SU-DHL-6 (cell line): ENCODE measurements around the gene GOLIM4.

Experiments
- H2AFZ ChIP-seq: fragments of 200-600 bp; sonication (generic); 2 replicates; pipeline ENCODE4 v1.6.1; 2014; ENCODE audit warnings: low read depth, mild to moderate bottlenecking, moderate library complexity, mixed read lengths, antibody characterized with exemption, low read length; ENCODE audit not compliant: severe bottlenecking
- H3F3A ChIP-seq: fragments of 200-600 bp; shearing (Covaris generic); 2 replicates; pipeline ENCODE4 v1.6.0; 2016; ENCODE audit warnings: antibody characterized with exemption, mild to moderate bottlenecking; ENCODE audit not compliant: insufficient read depth
- H3K27ac ChIP-seq: fragments of 200-600 bp; sonication (generic); 2 replicates; pipeline ENCODE4 v1.5.1; 2016; ENCODE audit warnings: low read depth, mild to moderate bottlenecking, low read length, moderate library complexity, mixed read lengths
- H3K27me3 ChIP-seq: fragments of 200-600 bp; sonication (generic), shearing (Covaris generic); 2 replicates; pipeline ENCODE4 v1.6.0; 2014; ENCODE audit warnings: mild to moderate bottlenecking, low read length
- H3K36me3 ChIP-seq: fragments of 200-600 bp; sonication (generic); 2 replicates; pipeline ENCODE4 v1.6.1; 2014; ENCODE audit warnings: mild to moderate bottlenecking, low read length, mixed read lengths
- H3K4me2 ChIP-seq: fragments of 300-600, 200-600 bp; shearing (Covaris generic), sonication (generic); 2 replicates; pipeline ENCODE4 v1.6.0; 2014; ENCODE audit warnings: low read length, low read depth, mild to moderate bottlenecking; ENCODE audit not compliant: poor library complexity, severe bottlenecking
- H3K4me3 ChIP-seq: fragments of 200-600 bp; sonication (generic); 2 replicates; pipeline ENCODE4 v1.5.1; 2014; ENCODE audit warnings: antibody characterized with exemption, low read length, mild to moderate bottlenecking, mixed read lengths; ENCODE audit not compliant: insufficient read depth, poor library complexity, severe bottlenecking
- H3K79me2 ChIP-seq: fragments of 200-600 bp; sonication (generic); 2 replicates; pipeline ENCODE4 v1.6.1; 2014; ENCODE audit warnings: mild to moderate bottlenecking, low read length, moderate library complexity; ENCODE audit not compliant: insufficient read depth
- H3K9ac ChIP-seq: fragments of 200-600 bp; sonication (generic); 2 replicates; pipeline ENCODE4 v1.7.0; 2014; ENCODE audit warnings: mild to moderate bottlenecking, low read length
- H3K9me2 ChIP-seq: fragments of 200-600 bp; sonication (generic); replicated peaks from 2 replicates; pipeline ENCODE4 v1.6.1; 2014; ENCODE audit warnings: low read length; ENCODE audit not compliant: insufficient read depth
- H3K9me3 ChIP-seq: fragments of 200-600 bp; sonication (generic); 2 replicates; pipeline ENCODE4 v1.6.1; 2014; ENCODE audit warnings: low read length, mixed read lengths; ENCODE audit not compliant: insufficient read depth
- H4K20me1 ChIP-seq: fragments of 200-600 bp; sonication (generic); 2 replicates; pipeline ENCODE4 v1.6.1; 2014; ENCODE audit warnings: low read depth, mild to moderate bottlenecking, antibody characterized with exemption, low read length, moderate library complexity, mixed read lengths
- EZH2phosphoT487 ChIP-seq: fragments of 200-600 bp; sonication (generic), shearing (Covaris generic); conservative IDR thresholded peaks from 2 replicates; pipeline ENCODE4 v1.6.1; 2018; ENCODE audit warnings: mild to moderate bottlenecking, antibody characterized with exemption, low read length, moderate library complexity, mixed read lengths
- TF ChIP-seq, protein P1 (sequence below): fragments of 200-600 bp; sonication (generic); IDR thresholded peaks from one replicate; pipeline ENCODE4 v1.5.1; 2017; ENCODE audit warnings: antibody characterized with exemption, mild to moderate bottlenecking, low read length, moderate library complexity; ENCODE audit not compliant: insufficient read depth, poor library complexity, severe bottlenecking

GOLIM4 gene

DNA sequence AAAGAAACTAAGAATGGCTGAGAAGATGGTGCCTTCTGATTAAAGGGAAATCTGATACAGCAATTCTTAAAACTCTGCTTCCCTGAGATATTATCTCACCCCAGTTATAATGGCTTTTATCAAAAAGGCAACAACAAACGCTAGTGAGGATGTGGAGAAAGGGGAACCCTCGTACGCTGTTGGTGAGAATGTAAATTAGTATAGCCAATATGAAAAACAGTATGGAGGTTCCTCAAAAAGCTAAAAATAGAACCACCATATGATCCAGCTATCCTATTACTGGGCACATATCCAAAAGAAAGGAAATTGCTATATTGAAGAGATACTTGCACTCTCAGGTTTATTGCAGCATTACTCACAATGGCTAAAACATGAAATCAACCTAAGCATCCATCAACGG, 65.1 kb downstream of the GOLIM4 start:
- H3K4me3 ChIP-seq = no peak overlapping the region
- H3K27ac ChIP-seq = no peak overlapping the region
- no peaks in the 10 kb centered on the region for H3K9me3 ChIP-seq
- H3K9me2 ChIP-seq = no peaks in the 10 kb centered on the region
- H2AFZ ChIP-seq = no peak overlapping the region
- H3K79me2 ChIP-seq = no peaks in the 10 kb centered on the region
- no peak for TF ChIP-seq EZH2phosphoT487
- TF ChIP-seq, protein P1, sequence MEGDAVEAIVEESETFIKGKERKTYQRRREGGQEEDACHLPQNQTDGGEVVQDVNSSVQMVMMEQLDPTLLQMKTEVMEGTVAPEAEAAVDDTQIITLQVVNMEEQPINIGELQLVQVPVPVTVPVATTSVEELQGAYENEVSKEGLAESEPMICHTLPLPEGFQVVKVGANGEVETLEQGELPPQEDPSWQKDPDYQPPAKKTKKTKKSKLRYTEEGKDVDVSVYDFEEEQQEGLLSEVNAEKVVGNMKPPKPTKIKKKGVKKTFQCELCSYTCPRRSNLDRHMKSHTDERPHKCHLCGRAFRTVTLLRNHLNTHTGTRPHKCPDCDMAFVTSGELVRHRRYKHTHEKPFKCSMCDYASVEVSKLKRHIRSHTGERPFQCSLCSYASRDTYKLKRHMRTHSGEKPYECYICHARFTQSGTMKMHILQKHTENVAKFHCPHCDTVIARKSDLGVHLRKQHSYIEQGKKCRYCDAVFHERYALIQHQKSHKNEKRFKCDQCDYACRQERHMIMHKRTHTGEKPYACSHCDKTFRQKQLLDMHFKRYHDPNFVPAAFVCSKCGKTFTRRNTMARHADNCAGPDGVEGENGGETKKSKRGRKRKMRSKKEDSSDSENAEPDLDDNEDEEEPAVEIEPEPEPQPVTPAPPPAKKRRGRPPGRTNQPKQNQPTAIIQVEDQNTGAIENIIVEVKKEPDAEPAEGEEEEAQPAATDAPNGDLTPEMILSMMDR = no peak
- H3K9ac ChIP-seq = no peak overlapping the region
- no peak overlapping the region for H3K4me2 ChIP-seq
- no peaks in the 10 kb centered on the region for H4K20me1 ChIP-seq
- H3K27me3 ChIP-seq = no peaks in the 10 kb centered on the region
- peaks cover 14% of the 10 kb centered on the region for H3K36me3 ChIP-seq
- no peaks in the 10 kb centered on the region for H3F3A ChIP-seq

DNA sequence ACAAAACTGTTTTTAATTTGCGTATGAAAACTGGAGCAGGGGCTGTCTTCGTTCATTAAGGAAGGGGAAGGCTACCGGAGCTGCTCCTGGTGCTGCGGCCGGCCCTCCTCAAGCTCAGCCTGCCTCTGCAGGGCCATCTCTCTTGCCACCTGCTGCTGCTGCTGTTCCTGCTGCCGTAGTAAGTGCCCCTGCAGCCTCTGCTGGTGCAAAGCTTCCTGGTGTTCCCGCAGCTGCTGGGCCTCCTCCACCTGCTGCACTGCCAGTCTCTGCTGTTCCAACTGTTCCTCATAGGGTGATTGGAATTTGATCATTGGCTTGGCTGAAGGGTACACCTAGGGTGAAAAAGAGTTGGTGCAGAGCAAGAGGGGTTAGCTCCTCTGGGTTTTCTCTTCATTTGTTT, 66.0 kb downstream of the GOLIM4 start:
- Histone ChIP-seq H3K9me2 (no peaks in the 10 kb centered on the region), H3K4me2 (no peak overlapping the region), H3K27ac (no peak overlapping the region), H3K9me3 (no peaks in the 10 kb centered on the region), H3K27me3 (no peaks in the 10 kb centered on the region), H2AFZ (no peak overlapping the region), H3K4me3 (no peak overlapping the region), H3K9ac (no peak overlapping the region), H3K79me2 (no peaks in the 10 kb centered on the region), H3F3A (no peaks in the 10 kb centered on the region), H4K20me1 (no peaks in the 10 kb centered on the region), H3K36me3 (peaks cover 18% of the 10 kb centered on the region)
- no peak for TF ChIP-seq EZH2phosphoT487
- TF ChIP-seq, protein P1 = no peak

DNA sequence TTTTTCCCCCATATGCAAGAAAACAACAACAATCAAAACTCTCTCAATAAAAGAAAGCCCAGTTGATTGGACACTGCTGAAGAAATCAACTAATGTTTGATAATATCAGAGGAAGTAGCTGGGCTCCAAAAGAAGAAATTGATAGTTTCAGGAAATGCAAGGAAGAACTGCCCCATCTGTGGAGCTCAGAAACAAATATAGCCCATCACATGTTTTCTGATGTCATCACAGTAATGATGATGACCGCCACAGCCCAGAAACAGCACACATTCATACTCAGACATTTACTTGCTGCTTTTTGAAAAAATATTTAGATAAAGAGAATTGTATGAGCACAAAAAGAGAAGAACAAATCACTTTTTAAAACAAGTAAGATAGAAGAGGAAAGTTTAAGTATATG, 67.6 kb downstream of the GOLIM4 start:
- Histone ChIP-seq H3K36me3 (peaks cover 18% of the 10 kb centered on the region), H2AFZ (no peak overlapping the region), H3K4me3 (no peak overlapping the region), H3K9me2 (no peaks in the 10 kb centered on the region), H4K20me1 (no peaks in the 10 kb centered on the region), H3K27me3 (no peaks in the 10 kb centered on the region), H3K9ac (no peak overlapping the region), H3K4me2 (no peak overlapping the region), H3K27ac (no peak overlapping the region), H3K9me3 (no peaks in the 10 kb centered on the region), H3K79me2 (no peaks in the 10 kb centered on the region), H3F3A (no peaks in the 10 kb centered on the region)
- no peak for TF ChIP-seq EZH2phosphoT487
- TF ChIP-seq, protein P1 = no peak

DNA sequence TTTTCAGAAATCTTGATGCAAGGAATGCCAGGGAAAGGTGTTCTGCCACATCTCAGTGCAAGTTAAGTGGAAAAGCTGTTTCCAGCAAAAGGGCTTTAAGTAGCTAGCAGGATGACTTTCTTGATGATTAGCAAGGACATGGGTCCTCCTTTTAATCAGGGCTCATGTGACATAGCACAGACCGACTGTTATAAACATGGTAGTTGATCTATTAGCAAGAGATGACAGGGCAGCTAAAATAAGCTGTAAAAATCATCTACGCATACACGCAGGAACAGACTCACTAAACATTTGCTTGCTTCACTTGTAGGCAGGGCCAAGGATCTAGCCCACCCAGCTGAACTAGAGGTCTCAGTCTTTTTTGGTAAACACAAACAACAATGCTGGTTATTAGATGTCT, 69.0 kb downstream of the GOLIM4 start:
- Histone ChIP-seq H3K4me2 (no peak overlapping the region), H3K9me3 (no peaks in the 10 kb centered on the region), H3K79me2 (no peaks in the 10 kb centered on the region), H4K20me1 (no peaks in the 10 kb centered on the region), H3K36me3 (peaks cover 18% of the 10 kb centered on the region), H3K27ac (no peak overlapping the region), H3K27me3 (no peaks in the 10 kb centered on the region), H3K4me3 (no peak overlapping the region), H3K9me2 (no peaks in the 10 kb centered on the region), H3F3A (no peaks in the 10 kb centered on the region), H2AFZ (no peak overlapping the region), H3K9ac (no peak overlapping the region)
- TF ChIP-seq EZH2phosphoT487 = no peak
- TF ChIP-seq, protein P1 = no peak
